AG09309 (cell line): ENCODE data around the gene LRP1.

Source experiments
- DNase-seq: peaks from one replicate; pipeline ENCODE4 v3.0.0-alpha.2; 2010; ENCODE audit warnings: low read depth
- H3K4me3 ChIP-seq: 2 replicates; pipeline ENCODE4 v1.5.1; 2011; ENCODE audit warnings: mild to moderate bottlenecking, low read depth, low read length, moderate library complexity; ENCODE audit not compliant: control insufficient read depth
- TF ChIP-seq, protein P1 (sequence below): IDR thresholded peaks from 2 replicates; pipeline ENCODE4 v1.5.1; 2011; ENCODE audit warnings: mild to moderate bottlenecking, low read depth, low read length, inconsistent platforms; ENCODE audit not compliant: insufficient read depth, control insufficient read depth; ENCODE audit errors: missing control alignments

LRP1 gene

GRCh38 chr12:57160741-57161140 lies 32.5 kb downstream of the LRP1 start:
- H3K4me3 ChIP-seq: no peak overlapping the region
- DNase-seq: no peak
- TF ChIP-seq, protein P1, sequence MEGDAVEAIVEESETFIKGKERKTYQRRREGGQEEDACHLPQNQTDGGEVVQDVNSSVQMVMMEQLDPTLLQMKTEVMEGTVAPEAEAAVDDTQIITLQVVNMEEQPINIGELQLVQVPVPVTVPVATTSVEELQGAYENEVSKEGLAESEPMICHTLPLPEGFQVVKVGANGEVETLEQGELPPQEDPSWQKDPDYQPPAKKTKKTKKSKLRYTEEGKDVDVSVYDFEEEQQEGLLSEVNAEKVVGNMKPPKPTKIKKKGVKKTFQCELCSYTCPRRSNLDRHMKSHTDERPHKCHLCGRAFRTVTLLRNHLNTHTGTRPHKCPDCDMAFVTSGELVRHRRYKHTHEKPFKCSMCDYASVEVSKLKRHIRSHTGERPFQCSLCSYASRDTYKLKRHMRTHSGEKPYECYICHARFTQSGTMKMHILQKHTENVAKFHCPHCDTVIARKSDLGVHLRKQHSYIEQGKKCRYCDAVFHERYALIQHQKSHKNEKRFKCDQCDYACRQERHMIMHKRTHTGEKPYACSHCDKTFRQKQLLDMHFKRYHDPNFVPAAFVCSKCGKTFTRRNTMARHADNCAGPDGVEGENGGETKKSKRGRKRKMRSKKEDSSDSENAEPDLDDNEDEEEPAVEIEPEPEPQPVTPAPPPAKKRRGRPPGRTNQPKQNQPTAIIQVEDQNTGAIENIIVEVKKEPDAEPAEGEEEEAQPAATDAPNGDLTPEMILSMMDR: no peak

GRCh38 chr12:57161491-57161890 lies 33.2 kb downstream of the LRP1 start:
- TF ChIP-seq, protein P1: no peak
- no peak for DNase-seq
- no peak overlapping the region for H3K4me3 ChIP-seq

GRCh38 chr12:57162553-57163125 lies 34.4 kb downstream of the LRP1 start:
- H3K4me3 ChIP-seq: no peak overlapping the region
- DNase-seq: no peak
- TF ChIP-seq, protein P1: no peak

DNA sequence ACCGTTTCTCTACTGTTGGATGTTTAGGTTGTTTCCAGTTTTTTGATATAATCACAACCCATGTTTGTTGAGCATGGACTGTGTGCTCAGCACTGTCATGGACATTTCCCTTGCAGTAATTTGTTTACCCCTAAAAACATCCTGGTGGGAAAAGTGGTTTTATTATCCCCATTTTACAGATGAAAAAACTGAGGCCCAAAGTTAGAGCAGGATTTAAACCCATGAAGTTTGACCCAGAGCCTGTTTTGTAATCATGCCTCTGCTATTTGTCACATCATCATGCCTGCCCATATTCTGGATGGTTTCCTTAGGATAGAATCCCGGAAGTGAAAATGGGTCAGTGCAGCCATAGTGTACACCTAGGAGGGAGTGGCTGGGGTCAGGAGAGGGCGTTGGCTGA lies 36.2 kb downstream of the LRP1 start:
- TF ChIP-seq, protein P1: no peak

DNA sequence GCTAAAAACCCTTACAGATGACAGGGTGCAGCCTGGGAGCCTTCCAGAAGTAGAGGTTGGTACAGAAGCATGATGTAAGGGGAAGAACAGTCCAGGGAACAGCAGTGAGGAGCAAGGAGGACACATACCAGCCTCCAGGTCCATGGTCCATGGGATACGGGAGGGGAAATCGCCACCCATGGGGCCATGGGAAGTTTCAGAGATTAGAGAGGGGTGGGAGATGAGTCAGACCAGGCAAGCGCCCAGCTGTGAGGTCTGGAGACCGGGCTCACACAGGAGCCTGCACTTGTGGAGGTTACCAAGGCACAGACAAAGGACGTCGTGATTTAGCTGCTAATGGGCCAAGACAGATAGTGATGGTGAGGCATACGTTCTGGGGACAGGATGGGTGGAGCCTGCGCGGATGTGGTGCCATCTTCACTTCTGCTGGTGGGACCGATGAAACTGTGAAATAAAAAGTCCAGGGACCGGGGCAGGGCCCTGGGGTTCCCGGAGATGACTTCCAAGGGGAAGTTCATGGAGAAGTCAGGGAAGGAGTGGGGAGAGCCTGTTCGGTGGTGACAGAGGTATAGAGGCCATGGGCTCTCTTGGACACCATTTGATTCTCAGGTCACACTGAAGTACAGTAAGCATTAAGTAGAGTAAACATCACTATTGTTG lies 36.8 kb downstream of the LRP1 start:
- H3K4me3 ChIP-seq: no peak overlapping the region
- TF ChIP-seq, protein P1: no peak
- DNase-seq: no peak

More for the DNA sequence above, 36.2 kb downstream of the LRP1 start:
- no peak for DNase-seq
- no peak overlapping the region for H3K4me3 ChIP-seq

DNA sequence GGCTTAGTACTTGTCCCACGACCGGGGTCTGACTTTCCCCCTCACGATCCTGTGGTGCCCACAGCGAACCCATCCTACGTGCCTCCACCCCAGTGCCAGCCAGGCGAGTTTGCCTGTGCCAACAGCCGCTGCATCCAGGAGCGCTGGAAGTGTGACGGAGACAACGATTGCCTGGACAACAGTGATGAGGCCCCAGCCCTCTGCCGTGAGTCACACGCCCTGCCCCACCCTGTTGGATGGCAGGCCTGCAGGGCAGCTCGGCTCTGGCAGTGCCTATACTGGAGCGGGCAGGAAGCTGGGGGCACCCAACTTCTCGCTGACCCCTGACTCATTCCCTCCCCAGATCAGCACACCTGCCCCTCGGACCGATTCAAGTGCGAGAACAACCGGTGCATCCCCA lies 37.5 kb downstream of the LRP1 start:
- TF ChIP-seq, protein P1: no peak
- no peak for DNase-seq
- no peak overlapping the region for H3K4me3 ChIP-seq
